GM21423 (cell line): ENCODE data around the gene HOOK2.
A peak's percentile ranks its signal among the peaks of the same experiment; 100 is the strongest.
"Not testable (repeated sequence)": the region's sequence is repeated elsewhere in the genome, so short reads cannot be mapped to it uniquely, and the experiment has no call there.

Experiments used
- ATAC-seq: cut with Tn5 transposase; IDR thresholded peaks from one replicate; pipeline ENCODE4 v1.9.1; 2021; ENCODE audit warnings: mild to moderate bottlenecking, moderate library complexity; ENCODE audit not compliant: unreplicated experiment

Gene HOOK2

DNA sequence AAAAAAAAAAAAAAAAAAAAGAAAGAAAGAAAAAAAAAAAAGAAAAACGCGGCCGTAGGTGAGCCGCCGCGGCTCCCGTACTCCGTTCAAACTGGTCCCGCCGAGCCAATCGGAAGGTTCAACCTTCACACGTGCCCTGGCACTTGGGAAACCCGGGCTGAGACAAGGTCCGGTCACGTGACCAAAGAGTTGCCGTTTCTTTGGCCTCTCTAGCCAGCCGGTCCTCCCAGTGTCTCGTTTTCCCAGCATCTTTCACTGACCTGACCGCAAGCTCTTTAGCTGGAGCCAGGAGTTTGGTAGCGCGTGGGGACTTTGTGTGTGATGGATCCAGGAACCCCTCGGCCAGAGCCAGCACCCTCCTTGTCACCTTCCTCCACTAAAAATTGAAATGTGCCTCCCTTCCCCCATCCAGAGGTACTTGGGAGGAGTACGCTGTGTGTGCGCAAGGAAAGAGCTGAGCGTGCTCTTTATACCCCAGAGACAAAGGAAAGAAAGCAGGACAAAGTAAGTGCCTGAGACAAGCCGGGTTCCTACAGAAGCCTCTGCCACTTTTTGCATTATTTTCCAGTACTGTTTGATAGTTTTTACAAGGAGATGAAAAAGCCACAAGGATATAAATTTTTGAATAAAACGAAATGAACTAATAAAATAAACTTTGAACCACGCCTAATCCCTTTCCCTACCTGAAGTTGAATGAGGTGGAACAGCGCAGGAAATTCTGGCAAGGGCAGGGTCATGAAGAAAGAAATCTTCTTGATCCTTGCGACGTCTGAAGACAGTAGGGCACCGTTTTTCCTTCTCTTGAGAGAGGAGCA lies 52.6 kb downstream of the HOOK2 start:
- ATAC-seq = peak; percentile 74

DNA sequence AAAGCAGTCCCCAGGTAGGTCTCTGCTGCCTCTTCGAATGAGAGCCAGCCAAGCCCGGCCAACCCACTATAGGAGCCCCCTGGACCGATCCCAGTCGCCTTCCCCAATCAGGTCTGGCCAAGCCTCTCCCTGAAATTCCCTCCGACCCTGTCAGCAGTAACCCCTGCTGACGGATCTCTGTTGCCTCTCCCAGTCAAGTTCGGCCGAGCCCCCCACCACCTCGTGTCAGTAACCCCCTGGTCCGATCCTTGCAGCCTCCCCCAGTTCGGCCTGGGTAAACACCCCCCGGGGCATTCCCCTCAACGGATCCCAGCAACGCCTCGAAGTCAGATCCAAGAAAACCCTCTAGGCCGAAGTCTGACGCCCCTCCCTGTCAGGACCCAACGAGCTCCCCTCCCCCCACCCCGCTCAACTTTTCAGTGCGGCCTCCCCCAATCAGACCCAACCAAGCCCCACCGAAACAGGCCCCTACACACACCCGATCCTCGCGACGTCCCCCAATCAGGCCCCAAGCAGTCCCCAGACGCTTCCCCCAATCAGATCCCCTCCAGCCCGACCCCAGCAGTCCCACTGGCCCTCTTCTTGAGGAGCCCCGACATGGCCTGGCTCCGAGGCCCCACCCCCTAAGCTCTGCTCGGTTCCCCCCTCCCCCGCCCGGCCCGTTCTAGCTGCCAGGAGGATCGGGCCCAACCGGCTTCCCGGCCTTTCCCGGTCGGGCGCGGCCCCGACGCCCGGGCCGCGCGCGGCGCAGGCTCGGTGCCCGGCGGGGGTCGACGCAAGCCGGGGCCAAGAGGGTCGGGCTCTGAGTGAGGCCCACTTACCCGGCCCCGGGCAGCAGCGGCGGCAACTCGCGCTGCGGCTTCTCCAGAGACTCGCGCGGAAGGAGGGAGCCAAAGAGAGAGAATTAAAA lies 53.4 kb downstream of the HOOK2 start:
- ATAC-seq = peak; percentile 25

DNA sequence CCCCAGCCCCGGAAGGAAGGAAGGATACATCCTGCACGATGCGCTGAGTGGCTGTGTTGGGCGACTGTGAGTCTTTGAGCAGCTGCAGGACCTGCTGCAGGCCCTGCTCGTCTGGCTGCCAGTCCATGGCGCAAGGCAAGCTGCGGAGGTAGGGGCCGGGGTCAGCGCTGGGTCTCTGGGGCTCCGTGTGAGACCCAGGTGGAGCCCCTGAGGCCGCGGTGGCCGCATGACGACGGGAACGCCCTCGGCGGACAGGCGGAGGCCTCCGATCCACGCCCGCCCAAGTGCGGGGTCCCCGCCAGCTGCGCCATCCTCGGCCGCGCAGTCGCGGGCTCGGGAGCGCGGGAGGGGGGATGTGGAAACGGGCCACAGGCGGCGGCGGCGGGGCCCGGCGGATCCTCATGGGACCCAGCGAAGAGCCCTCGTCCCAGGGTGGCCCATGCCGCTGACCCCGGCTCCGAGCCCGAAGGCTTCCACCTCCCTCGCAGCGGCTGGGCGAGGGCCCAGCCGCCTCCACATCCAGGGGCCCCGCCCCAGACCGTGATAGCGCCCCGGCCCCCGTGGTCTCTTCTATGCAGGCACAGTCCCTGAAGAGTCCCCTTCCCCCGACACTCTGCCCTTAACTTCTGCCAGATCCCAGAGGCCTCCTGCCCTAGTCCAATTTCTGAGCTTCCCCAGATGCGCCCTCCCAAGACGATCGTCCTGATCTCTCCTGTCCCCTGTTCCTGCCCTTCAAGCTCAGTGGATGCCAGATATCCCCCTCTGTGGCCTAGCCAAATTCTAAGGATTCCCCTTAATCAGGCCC lies 54.3 kb downstream of the HOOK2 start:
- ATAC-seq = no peak

- ATAC-seq = no peak
Observed at GRCh38 chr19:12720296-12720695, 55.1 kb downstream of the HOOK2 start.

GRCh38 chr19:12715929-12716328 lies 59.4 kb downstream of the HOOK2 start:
- ATAC-seq = no peak

- ATAC-seq = no peak
Observed at GRCh38 chr19:12715102-12715501, 60.2 kb downstream of the HOOK2 start.

- not testable (repeated sequence) for ATAC-seq
Observed at GRCh38 chr19:12713304-12713703, 62.0 kb downstream of the HOOK2 start.
